ENCODE results near the gene IGFBP3. TPM values are rescaled to one million over a fixed set of nuclear protein-coding genes. Genes with fewer than 3 reads are reported as not detected.
A peak's percentile ranks its signal among the peaks of the same experiment; 100 is the strongest.

The IGFBP3 gene
- total and polyA plus RNA-seq, 2 of the 13 experiments (the other 11 are each of a cell fraction or from before 2014, with no cell fraction given), result 57.5 TPM; not detected in 1

GRCh38 chr7:45892407-45893035 lies 28.6 kb downstream of the IGFBP3 start (continued):
- no peak for TF ChIP-seq HNRNPUL1 (IDR thresholded peaks at IDR 0.05; ENCODE audit: low read depth, low read length)
- no peak for TF ChIP-seq MYNN (CRISPR knock-in tag; IDR thresholded peaks at IDR 0.05; ENCODE audit: low read depth)
- TF ChIP-seq SNAPC4 (CRISPR knock-in tag; IDR thresholded peaks at IDR 0.05), result no peak
- no peak for TF ChIP-seq ZNF781 (CRISPR knock-in tag; IDR thresholded peaks at IDR 0.05; ENCODE audit: borderline replicate concordance, not compliant biosample characterization)
- TF ChIP-seq ZBTB1 (CRISPR knock-in tag; IDR thresholded peaks at IDR 0.05; ENCODE audit: borderline replicate concordance), result no peak
- 0 out of 2 replicates have a peak, but pooled peaks have one; percentile 21 for TF ChIP-seq ZNF44 (CRISPR knock-in tag; IDR thresholded peaks at IDR 0.05)
- TF ChIP-seq SMARCC2 (IDR thresholded peaks at IDR 0.05), result no peak
- 0 out of 2 replicates have a peak, but pooled peaks have one; percentile 18 for TF ChIP-seq THAP8 (CRISPR knock-in tag; IDR thresholded peaks at IDR 0.05; ENCODE audit: borderline replicate concordance)
- no peak for TF ChIP-seq IKZF4 (CRISPR knock-in tag; IDR thresholded peaks at IDR 0.05; ENCODE audit: borderline replicate concordance, low read depth, not compliant biosample characterization)
- no peak for TF ChIP-seq DPF2 (CRISPR knock-in tag; IDR thresholded peaks at IDR 0.05; ENCODE audit: borderline replicate concordance, low read depth)
- TF ChIP-seq YEATS4 (CRISPR knock-in tag; IDR thresholded peaks at IDR 0.05; ENCODE audit: borderline replicate concordance), result no peak
- no peak for TF ChIP-seq USF2 (IDR thresholded peaks at IDR 0.05; ENCODE audit: low read depth, low read length)
- TF ChIP-seq USF2 (CRISPR knock-in tag; IDR thresholded peaks at IDR 0.05; ENCODE audit: borderline replicate concordance), result peak; percentile 52; the same call in 1 of the 2 replicates
- TF ChIP-seq ARHGAP35 (CRISPR knock-in tag; IDR thresholded peaks at IDR 0.05; ENCODE audit: borderline replicate concordance), result no peak
- 0 out of 2 replicates have a peak, but pooled peaks have one; percentile 17 for TF ChIP-seq HOMEZ (CRISPR knock-in tag; IDR thresholded peaks at IDR 0.05; ENCODE audit: low read depth)
- no peak; the same call in 1 of the 2 replicates for TF ChIP-seq ZNF543 (CRISPR knock-in tag; IDR thresholded peaks at IDR 0.05)
- TF ChIP-seq ZNF660 (CRISPR knock-in tag; IDR thresholded peaks at IDR 0.05; ENCODE audit: borderline replicate concordance, low read depth), result no peak
- TF ChIP-seq E2F5 (CRISPR knock-in tag; conservative IDR thresholded peaks at IDR 0.05), result no peak

Data from HepG2 (cell line).